Left ventricle myocardium superior (tissue), 1 donor: Measurements from ENCODE around the gene MTX1. TPM values are rescaled to one million over a fixed set of nuclear protein-coding genes. Genes with fewer than 3 reads are reported as not detected.
"Not testable (repeated sequence)": the region's sequence is repeated elsewhere in the genome, so short reads cannot be mapped to it uniquely, and the experiment has no call there.

Experiments used
- ATAC-seq: fragments of 200-7000 bp; cut with Tn5 transposase; one replicate; pipeline ENCODE4 v1.9.1; 2020; ENCODE audit warnings: mild to moderate bottlenecking, moderate library complexity
- DNase-seq: peaks from one replicate; pipeline ENCODE4 v3.0.0-alpha.2; 2020
- intact Hi-C: fragments of 100-400 bp; cut with micrococcal nuclease; formaldehyde crosslinking; loops from one replicate; pipeline ENCODE4 v1.11.0; 2022
- total RNA-seq: library from RNA; stranded (reverse); fragmentation: NEBNext Ultra II Directional; extraction: Animal tissue kit (Norgen Biotek cat#: 25700); gene quantifications from one replicate; pipeline ENCODE4 v1.2.1, GENCODE V29; 2021
- donor health status: DM: no; HTN: yes; CAD: no; lungs with severe emphysema.

Gene MTX1
- total RNA-seq, 1 donor from 2014 or later = 14.1 TPM

DNA sequence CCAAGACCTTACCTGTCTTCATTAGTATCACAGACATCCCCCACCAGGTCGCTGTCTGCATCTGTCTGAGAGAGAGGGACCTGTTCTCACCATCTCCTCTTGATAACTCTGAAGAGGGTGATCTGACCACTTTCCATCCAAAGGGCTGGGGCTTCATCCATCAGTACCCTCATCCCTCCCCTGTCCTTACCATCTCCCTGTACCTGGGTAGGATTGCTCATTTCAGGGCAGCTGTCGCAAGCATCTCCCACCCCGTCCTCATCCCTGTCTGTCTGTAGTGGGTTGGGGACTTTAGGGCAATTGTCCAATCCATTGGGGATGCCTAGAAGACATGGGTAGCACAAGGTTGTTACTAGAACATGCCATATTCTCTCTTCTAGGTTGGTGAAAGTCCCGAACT is 8.7 kb upstream of the MTX1 start:
- intact Hi-C loops = no loop called here
- ATAC-seq = no peak
- DNase-seq = no peak

DNA sequence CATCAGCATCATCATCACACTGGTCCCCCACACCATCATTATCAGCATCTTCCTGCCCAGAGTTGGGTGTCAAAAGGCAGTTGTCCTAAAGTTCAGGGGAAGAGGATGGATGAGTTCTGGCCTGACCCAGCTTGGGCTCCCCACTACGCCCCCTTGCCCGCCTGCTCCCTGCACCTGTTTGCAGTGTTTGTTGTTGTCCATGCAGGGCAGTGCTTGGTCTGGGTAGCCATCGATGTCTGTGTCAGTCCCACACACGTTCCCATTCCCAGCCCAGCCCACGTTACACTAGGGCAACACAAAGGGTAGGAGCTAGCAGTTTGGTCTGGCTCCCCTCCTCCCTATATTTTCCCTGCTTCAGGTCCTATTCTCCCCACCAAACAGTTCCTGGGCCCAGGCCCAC is 7.6 kb upstream of the MTX1 start:
- DNase-seq = no peak
- intact Hi-C loops = no loop called here
- no peak for ATAC-seq

DNA sequence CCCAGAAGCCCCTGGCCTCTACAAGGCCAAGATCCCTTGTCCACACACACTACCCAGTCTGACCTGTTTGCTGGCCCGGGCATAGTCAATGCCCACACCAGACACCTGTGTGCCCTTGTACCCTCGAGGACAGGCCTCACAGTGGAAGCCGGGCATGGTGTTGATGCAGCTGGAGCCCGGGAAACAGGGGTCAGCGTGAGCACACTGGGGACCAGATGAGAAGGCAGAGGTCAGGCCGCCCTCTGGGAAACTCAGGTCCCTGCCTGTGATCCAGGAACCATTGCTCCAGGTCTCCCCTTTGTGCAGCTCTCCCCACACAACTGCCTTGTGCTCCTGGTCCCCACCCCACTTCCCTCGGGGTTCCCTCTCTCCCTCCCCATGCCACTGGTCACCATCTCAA is 6.3 kb upstream of the MTX1 start:
- intact Hi-C loops = no loop called here
- no peak for DNase-seq
- no peak for ATAC-seq

DNA sequence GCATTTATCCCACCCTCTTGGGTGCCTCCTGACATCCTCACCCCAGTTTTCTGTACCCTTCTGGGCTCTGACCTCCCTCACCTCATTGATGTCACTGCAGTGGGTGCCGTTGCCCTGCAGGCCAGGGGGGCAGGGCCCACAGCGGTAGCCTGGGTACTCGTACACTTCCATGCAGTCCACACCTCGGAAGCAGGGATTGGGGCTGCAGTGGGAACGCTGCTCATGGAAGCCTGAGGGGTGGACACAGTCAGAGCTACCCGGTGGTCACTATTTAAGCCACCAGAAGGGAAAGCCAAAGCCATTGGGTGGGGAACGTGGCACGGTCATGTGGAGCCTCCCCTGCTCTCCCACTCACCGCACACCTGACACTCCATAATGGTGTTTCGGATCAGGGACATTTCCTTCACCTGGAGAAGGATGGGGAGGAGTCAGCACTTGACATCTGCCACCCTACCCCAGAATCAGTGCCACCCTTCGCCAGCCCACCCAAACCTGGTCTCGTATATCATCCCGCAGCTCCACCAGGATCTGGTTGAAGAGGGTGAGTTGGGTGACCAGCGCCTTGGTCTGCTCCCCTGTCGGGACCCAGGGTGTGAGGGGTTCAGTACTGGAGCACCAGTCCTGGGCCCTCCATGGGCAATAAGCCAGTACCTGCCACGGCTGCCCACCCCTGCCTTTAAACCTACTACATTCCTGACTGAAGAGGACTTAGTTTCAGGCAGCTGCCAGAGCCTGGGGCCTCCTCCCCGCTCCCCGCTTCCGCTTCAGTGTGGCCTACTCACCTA is 5.6 kb upstream of the MTX1 start:
- DNase-seq = no peak
- intact Hi-C loops = no loop called here
- ATAC-seq = no peak

DNA sequence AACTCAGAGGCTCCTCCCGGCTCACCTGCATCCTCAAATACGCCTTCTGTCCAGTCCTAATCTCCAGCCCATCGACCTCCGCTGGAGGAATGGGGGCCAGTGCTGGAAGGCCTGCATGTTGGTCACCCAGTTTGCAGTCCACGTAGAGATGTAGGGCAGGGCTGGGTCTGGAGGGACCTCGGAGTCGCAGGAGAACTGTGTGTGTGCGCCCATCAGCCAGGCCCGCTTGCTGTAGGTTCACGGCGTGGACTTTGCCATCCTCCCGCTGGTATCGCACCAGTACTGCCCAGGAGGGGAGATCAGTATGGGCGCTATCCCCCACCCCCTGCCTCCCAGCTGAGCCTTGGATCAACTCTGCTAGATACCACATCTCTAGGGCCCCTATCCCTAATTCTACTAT is 3.5 kb upstream of the MTX1 start:
- ATAC-seq (no peak), DNase-seq (no peak)
- intact Hi-C loops = no loop called here

DNA sequence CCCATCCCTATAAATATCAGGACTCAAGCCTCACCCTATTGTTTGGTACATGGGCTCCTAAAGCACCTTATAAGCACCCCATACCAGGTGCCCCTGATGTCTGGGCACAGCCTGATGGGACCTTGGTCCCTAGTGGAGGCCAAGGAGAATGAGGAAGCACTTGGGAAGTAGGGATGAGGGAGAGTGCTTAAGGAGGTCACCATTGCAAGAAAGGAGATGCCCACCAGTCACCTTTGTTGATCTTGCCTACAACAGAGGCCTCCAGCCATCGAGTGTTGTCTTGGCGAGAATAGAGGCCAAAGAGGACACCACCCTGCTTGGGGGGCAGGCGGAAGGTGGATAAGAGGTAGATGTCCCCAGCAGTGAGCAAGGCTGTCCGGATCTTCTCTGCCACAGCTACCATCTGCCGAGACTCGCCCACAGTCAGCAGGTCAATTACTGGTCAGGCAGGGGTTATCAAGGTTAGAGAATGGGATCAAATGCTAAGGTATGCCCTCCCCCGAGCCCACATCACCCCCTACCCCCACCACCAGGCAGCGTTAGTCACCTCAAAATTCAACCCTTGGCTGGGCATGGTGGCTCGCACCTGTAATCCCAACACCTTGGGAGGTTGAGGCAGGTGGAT is 2.4 kb upstream of the MTX1 start:
- intact Hi-C loops = no loop called here

DNA sequence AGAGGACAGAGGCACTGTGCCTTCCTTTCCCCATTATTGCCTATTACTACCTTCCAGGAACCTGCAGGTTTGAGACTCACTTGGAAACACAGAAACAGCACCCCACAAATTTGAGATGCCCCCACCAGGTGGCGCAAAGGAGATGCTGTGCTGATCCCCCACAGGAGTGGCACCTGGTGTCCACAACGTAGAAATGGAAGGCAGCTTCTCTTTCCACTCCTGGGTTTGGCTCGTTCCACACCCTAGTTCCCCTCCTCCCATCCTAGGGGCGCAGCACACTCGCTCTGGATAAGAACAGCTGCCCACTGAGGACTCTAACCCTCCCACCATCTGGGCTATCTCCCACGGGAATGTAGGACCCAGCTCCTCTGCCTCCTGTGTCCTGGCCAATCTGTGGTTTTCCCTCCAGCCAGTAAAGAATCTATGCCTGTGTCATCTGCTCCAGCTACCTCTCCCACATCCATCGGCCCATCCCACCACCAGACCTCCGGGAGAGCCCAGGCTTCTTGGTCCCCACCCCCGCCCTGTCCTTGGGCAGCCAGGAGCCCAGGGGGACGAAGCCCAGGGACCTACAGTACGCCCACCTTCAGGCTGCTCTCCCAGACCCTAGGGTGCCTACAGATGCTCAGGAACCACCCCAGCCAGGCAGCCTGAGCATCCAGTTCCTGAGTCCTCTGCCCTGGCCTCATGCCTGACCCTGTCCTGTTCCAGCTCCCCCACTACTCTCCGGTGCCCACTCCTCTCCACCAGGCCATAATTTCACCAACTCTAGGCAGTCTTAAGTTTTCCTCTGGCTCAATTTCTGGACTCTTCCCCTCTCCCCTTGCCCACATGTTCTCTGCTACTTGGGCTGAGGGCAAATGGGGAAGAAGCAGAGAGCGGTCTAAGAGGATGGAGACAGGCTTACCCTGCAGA is 1.3 kb upstream of the MTX1 start:
- ATAC-seq (peak; percentile 26), DNase-seq (peak; percentile 90)
- intact Hi-C loops = no loop called here

More for the DNA sequence above, 2.4 kb upstream of the MTX1 start:
- DNase-seq (no peak), ATAC-seq (no peak)

DNA sequence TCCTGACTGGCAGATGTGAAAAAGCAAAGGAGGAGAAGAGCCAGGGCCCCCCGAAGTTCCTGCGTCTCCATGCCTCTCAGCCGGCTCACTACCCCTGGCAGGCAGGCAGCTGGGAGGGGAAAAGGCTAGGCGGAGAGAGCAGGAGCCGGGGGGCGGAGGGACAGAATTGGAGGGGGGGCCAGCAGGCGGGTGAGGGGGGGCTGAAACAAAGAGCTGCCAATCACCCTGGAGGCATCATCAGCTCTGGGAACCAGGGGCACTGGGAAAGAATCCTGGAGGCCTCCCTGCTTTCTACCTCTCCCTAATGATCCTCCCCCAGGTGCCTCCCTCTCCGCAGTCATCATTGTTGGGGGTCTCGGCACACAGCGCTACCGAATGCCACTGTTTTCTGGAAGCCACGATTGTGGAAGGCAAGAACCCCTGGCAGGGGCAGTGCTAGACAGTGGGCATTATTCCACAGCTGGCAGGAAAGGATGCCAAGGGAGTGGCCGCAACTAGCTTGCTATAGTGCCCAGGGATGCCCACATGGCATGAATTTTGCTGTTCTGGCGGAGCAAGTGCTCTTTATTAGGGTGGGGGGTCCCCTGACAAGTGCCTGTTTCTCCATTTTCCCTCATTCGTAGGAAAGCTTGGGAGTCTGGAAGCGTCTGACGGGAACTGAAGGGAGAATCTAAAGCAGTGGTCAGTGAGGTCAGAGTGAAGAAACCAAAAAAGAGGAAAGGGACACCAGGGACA is 522 bp upstream of the MTX1 start, which contains the start of gene THBS3:
TSS of gene THBS3 (minus strand) at position 92 of the 735 bp plus-strand sequence. CDS start at position 71, 21 bp downstream.
- DNase-seq (peak; percentile 64), ATAC-seq (peak; percentile 20)
- intact Hi-C loops = no loop called here

DNA sequence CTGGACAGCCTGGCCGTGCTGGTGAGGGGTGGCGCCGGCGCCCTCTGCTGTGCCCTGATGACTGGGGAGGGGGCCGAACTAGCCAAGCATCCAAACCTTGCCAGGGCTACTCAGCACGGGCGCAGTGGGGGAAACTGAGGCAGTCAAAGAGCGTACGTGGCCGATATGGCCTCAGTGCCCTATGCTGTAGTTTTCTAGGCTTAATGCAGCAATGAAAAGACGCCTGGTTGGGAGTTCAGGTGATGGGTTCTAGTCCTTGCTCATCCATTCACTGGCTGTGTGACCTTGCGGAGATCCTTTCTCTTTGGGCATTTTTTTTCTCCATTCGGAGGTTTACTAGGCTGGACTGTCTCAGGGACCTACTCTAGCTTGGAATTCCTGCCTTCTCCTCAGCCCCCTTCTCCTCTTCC is 822 bp downstream of the MTX1 start:
- intact Hi-C loops = no loop called here
- ATAC-seq (no peak), DNase-seq (no peak)

DNA sequence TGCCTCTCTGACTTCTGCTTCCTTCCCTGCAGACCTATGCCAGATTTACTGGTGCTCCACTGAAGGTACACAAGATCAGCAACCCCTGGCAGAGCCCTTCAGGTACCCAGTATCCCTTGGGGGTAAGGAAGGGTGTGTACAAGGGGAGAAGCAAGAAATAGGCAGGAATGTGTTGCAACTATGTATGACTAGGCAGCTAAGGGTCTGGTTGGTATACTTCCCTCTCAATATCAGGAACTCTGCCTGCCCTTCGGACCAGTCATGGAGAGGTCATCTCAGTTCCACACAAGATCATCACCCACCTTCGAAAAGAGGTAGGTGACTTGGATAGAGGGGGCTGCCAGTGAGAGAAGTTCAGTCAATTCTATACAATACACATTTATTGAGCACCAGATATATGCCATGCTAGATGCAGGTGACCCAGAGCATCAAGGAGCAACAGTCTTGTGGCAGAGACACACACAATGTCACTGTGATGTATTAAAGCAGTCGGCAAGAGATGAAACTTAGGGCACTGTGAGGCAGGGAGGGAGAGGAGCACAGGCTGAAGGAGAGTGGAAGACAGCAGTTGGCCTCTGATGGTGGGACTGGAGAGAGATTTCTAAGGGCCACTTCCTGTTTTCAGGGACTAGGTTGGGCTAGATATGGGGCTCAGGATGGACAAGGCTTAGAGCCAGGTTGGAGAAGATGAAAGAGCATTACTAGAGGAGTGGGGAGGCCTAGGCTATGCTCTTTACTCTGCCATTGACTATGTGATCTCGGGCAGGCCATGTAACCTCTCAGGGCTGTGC is 2.0 kb downstream of the MTX1 start:
- no peak for ATAC-seq
- DNase-seq = no peak
- intact Hi-C loops = no loop called here

DNA sequence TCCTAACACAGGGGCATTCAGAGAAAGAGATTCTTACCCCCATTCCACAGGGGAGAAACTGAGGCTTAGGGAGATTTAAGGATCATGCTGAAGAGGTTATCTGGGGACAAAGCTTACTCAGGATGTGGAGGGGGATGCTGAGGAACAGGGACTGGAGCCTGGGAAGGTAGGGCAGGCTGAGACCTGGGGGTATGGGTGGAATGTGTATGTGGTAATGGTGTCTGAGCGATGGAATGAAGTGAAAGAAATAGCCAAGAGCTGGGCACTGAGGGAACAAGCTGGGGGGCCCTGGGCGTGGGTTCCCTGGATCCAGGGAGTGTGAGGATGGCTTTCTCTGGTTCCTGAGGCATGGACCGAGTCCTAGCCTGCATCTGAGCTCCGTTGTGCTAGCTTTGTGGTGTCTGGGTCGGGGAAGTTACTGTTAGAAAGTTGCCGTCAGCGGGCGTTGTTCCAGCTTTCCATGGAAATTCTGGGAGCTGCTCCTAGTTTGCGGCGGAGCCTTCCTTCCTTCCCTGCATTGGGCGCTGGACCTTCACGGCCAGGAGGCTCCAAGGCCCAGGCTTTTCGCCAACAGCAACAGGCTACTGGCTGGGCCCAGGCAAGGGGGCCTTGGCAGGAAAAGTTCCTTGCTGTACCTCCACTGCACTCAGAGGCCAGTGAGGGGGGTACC is 3.0 kb downstream of the MTX1 start:
- intact Hi-C loops, DNase-seq, ATAC-seq: not testable (repeated sequence)

DNA sequence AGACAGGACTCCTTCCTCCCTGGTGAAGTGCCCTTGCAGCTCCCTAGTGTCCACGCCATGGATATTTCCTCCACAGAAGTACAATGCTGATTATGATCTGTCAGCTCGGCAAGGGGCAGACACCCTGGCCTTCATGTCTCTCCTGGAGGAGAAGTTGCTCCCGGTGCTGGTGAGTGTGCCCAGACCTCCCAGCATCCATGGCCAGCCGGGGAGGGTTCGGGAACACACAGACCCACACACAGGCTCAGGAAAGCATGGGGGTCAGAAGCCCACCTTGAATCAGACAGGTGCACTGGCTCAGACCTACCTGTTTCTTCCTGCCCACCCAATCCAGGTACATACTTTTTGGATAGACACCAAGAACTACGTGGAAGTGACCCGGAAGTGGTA is 3.6 kb downstream of the MTX1 start:
- ATAC-seq, DNase-seq, intact Hi-C loops: not testable (repeated sequence)

DNA sequence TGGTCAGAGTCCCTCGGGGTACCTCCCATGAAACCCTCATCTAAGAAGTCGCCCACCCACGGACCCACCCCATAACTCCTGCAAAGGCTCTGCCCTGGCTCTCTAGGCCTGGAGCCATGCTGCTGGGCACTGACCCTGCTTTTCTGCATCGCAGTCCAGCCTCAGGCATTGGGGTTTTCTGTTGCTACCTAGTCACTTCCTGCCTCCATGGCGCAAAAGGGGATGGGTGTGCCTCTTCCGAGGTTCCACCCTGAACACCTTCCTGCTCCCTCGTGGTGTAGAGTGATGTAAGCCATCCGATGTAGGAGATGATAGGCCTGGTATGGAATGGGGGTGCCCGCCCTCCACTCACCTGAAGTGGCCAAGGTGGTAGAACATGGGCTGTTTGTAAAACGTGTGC is 6.2 kb downstream of the MTX1 start:
- ATAC-seq, DNase-seq, intact Hi-C loops: not testable (repeated sequence)

DNA sequence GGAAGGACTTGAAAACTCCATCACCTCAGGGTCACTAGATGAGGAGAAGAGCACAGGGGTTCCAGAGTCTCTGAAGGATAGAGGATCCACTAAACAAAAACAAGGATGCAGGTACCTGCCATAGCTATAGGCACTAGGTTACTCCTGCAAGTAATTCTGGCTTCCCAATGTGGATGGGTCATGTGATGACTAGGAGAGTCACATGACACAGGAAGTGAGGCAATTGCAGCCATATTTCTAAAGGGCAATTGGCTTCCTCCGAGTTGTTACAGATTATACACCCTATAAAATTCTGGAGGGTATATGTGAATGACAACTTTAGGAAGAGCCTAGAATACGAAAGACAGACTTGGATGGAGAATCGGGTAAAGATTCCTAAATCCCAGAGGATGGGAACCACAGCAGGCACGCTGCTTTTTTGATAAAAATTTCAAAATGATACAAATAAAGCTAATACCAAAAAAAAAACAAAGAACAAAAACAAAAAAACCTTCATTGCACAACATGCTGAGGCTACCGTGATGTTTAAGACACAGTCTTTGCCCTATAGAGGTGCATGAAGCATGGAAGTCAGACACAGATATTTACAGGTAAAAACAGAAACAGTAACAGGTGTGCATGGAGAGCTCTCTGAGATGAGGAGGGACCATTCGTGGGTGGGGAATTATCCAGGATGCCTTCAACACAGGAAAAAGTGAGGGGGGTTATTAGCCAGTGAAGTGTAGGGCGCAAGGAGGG is 10.5 kb downstream of the MTX1 start:
- intact Hi-C loops = no loop called here
- peak; percentile 54 for ATAC-seq
- no peak for DNase-seq

DNA sequence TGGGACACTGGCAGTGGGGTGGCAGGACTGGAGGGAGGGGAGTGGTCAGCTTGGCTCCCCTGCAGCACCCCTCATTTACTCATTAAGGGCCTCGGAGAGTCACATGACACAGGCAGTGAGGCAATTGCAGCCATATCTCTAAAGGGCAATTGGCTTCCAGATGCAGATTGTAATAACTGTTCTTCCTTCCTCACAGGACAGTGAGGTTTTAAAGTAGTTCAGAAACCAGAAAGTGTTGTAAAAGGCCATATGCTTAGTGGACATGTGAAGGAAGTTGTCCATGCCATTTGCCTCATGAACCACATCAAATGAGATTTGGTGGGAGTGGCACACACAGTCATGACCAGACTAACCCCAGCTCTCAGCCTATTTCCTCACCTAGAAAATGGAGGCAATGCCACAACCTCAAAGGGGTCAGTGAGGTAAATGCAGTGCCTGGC is 11.1 kb downstream of the MTX1 start:
- DNase-seq (no peak), ATAC-seq (peak; percentile 8)
- intact Hi-C loops = no loop called here

DNA sequence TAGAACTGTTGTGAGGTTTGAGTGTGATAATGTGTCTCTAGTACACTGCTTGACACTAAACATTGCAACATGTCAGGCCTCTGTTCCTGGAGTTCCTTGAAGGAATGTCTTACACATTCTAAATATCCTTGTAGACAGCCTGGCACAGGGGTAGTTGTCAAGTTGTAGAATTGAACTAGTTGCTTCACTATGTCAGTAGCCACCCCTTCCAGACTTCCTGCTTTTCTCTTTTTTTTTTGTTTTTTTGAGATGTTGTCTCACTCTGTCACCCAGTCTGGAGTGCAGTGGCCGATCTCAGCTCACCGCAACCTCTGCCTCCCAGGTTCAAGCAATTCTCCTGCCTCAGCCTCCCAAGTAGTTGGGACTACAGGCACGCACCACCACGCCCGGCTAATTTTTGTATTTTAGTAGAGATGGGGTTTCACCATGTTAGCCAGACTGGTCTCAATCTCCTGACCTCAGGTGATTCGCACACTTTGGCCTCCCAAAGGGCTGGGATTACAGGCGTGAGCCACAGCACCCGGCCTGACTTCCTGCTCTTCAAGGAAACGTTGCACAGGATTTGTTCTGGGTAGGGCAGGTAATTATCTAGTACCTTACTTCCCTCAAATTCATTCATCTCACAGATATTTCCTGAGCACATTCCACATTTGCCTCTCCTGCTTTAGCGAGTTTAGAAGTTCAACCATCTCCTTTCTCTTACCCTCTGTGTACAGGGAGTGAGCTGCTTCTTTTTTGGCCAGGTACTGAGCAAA is 11.9 kb downstream of the MTX1 start:
- ATAC-seq, intact Hi-C loops: not testable (repeated sequence)

More for the DNA sequence above, 11.9 kb downstream of the MTX1 start:
- not testable (repeated sequence) for DNase-seq
